ENCODE measurements around the gene B9D2.

- TF ChIP-seq CTCF (IDR thresholded peaks at IDR 0.05; ENCODE audit: poor library complexity, severe bottlenecking) (no peak), EZH2 (IDR thresholded peaks at IDR 0.05; ENCODE audit: borderline replicate concordance, insufficient read depth, low read length, poor library complexity, severe bottlenecking) (no peak), EP300 (conservative IDR thresholded peaks at IDR 0.05; ENCODE audit: poor library complexity, severe bottlenecking) (no peak), SMC3 (conservative IDR thresholded peaks at IDR 0.05; ENCODE audit: poor library complexity) (no peak), POLR2AphosphoS5 (IDR thresholded peaks at IDR 0.05) (no peak), TAF1 (IDR thresholded peaks at IDR 0.05; ENCODE audit: low read depth) (no peak), REST (IDR thresholded peaks at IDR 0.05; ENCODE audit: borderline replicate concordance) (no peak), MXI1 (conservative IDR thresholded peaks at IDR 0.05; ENCODE audit: poor library complexity, severe bottlenecking) (no peak), RAD21 (conservative IDR thresholded peaks at IDR 0.05) (no peak)
Measured at GRCh38 chr19:41318696-41319499, 45.1 kb downstream of the B9D2 start.
